Tibial nerve (tissue), 4 donors: ENCODE results near the gene SPOCK3. TPM values are rescaled to one million over a fixed set of nuclear protein-coding genes. Genes with fewer than 3 reads are reported as not detected.
"Not testable (repeated sequence)": the region's sequence is repeated elsewhere in the genome, so short reads cannot be mapped to it uniquely, and the experiment has no call there.

Experiments used
- DNase-seq, 2 donors: peaks; one replicate each; pipeline ENCODE4 v3.0.0-alpha.2; 2019; ENCODE audit warnings: low spot score in 2 of 2
- H3K27ac ChIP-seq, 4 donors: fragments of 200-600 bp; sonication (generic) in 3 of 4; one replicate each; pipeline ENCODE4 v1.5.1; 2017 to 2019; ENCODE audit warnings: mild to moderate bottlenecking in 1 of 4
- H3K27me3 ChIP-seq, 2 donors: fragments of 200-600 bp; sonication (generic) in 1 of 2; one replicate each; pipeline versions ENCODE4 v1.5.1 to v1.6.0; 2017 to 2019
- H3K36me3 ChIP-seq, 3 donors: fragments of 200-600 bp; sonication (generic); one replicate each; pipeline ENCODE4 v1.5.1; 2018 to 2019
- H3K4me1 ChIP-seq, 4 donors: fragments of 200-600 bp; sonication (generic) in 3 of 4; one replicate each; pipeline ENCODE4 v1.5.1; 2017 to 2019
- H3K4me3 ChIP-seq, 4 donors: fragments of 200-600 bp; sonication (generic) in 3 of 4; one replicate each; pipeline ENCODE4 v1.5.1; 2017 to 2019; ENCODE audit warnings: mild to moderate bottlenecking in 1 of 4, moderate library complexity in 1 of 4
- H3K9me3 ChIP-seq, 4 donors: fragments of 200-600 bp; sonication (generic) in 3 of 4; one replicate each; pipeline ENCODE4 v1.5.1; 2017 to 2019
- CTCF ChIP-seq, 5 experiments: fragments of 200-600 bp in 3 of 5; fragments of 450-650 bp in 2 of 5; sonication (generic) in 3 of 5; IDR thresholded peaks; one replicate each; pipeline ENCODE4 v1.5.1; 2016 to 2019; ENCODE audit warnings: antibody characterized with exemption in 5 of 5, mild to moderate bottlenecking in 3 of 5, moderate library complexity in 2 of 5
- EP300 ChIP-seq, 2 donors: sonication (generic); formaldehyde crosslinking; IDR thresholded peaks; one replicate each; pipeline ENCODE4 v1.6.1; 2017; ENCODE audit warnings: antibody characterized with exemption in 2 of 2, mild to moderate bottlenecking in 1 of 2
- POLR2A ChIP-seq, 2 donors: fragments of 450-650 bp; IDR thresholded peaks; one replicate each; pipeline ENCODE4 v1.6.1; 2017; ENCODE audit warnings: antibody characterized with exemption in 2 of 2, mild to moderate bottlenecking in 2 of 2, moderate library complexity in 2 of 2
- WGBS, 2 donors: methylation state at CpG; one replicate each; pipeline ENCODE4 v1.1.5; 2018; 5-methylcytosine and 5-hydroxymethylcytosine counted together
- total RNA-seq, 4 donors: library from RNA; depleted of rRNA; stranded (reverse); fragments of >200 nt; gene quantifications; one replicate each; pipeline ENCODE4 v1.1.0, GENCODE V29; 2016

SPOCK3 gene
- total RNA-seq, 4 donors from 2014 or later: 1.5 TPM; not detected in 3

- Histone ChIP-seq H3K4me1 (no peaks in the 10 kb centered on the region), H3K27me3 (no peaks in the 10 kb centered on the region), H3K9me3 (no peaks in the 10 kb centered on the region), H3K4me3 (no peak overlapping the region), H3K27ac (no peak overlapping the region), H3K36me3 (no peaks in the 10 kb centered on the region)
- no peak for TF ChIP-seq EP300 (IDR thresholded peaks at IDR 0.05)
- no peak for DNase-seq
- WGBS, 2 donors: 72 to 81% methylated on average over 1 of the region's 1 CpG
Measured at GRCh38 chr4:166862032-166862431, 372.3 kb downstream of the SPOCK3 start.

GRCh38 chr4:166850398-166850797 lies 383.9 kb downstream of the SPOCK3 start:
- not testable (repeated sequence) for DNase-seq, H3K4me3 ChIP-seq, H3K9me3 ChIP-seq, H3K27ac ChIP-seq, H3K4me1 ChIP-seq, H3K27me3 ChIP-seq, H3K36me3 ChIP-seq
- 94 to 95% methylated on average over 19 to 23 of the region's 23 CpGs for WGBS, 2 donors

GRCh38 chr4:166846939-166847338 lies 387.4 kb downstream of the SPOCK3 start:
- H3K9me3 ChIP-seq: peaks cover 0 to 13% (median 0%) of the 10 kb centered on the region in 4 donors
- no peak overlapping the region for H3K4me3 ChIP-seq
- no peaks in the 10 kb centered on the region for H3K27me3 ChIP-seq
- no peak for TF ChIP-seq POLR2A (IDR thresholded peaks at IDR 0.05)
- no peaks in the 10 kb centered on the region for H3K36me3 ChIP-seq
- no peak for DNase-seq
- no peak overlapping the region for H3K27ac ChIP-seq
- H3K4me1 ChIP-seq: no peaks in the 10 kb centered on the region

- DNase-seq: no peak
- WGBS, 2 donors: 97 to 100% methylated on average over 10 to 24 of the region's 24 CpGs
- Histone ChIP-seq H3K9me3 (peaks cover 0 to 23% (median 0%) of the 10 kb centered on the region in 4 donors), H3K27me3 (no peaks in the 10 kb centered on the region), H3K36me3 (no peaks in the 10 kb centered on the region), H3K4me1 (no peaks in the 10 kb centered on the region), H3K27ac (no peak overlapping the region), H3K4me3 (no peak overlapping the region)
- TF ChIP-seq POLR2A (IDR thresholded peaks at IDR 0.05) (no peak), CTCF (IDR thresholded peaks at IDR 0.05) (no peak), EP300 (IDR thresholded peaks at IDR 0.05) (no peak)
Measured at GRCh38 chr4:166842795-166843261, 391.5 kb downstream of the SPOCK3 start.

- H3K4me1 ChIP-seq: no peaks in the 10 kb centered on the region
- H3K4me3 ChIP-seq: no peak overlapping the region
- no peak for TF ChIP-seq POLR2A (IDR thresholded peaks at IDR 0.05)
- no peak for TF ChIP-seq CTCF (IDR thresholded peaks at IDR 0.05)
- TF ChIP-seq EP300 (IDR thresholded peaks at IDR 0.05): no peak
- DNase-seq: no peak
- WGBS, 2 donors: 80 to 82% methylated on average over 4 of the region's 4 CpGs
- no peak overlapping the region for H3K27ac ChIP-seq
- H3K36me3 ChIP-seq: no peaks in the 10 kb centered on the region
- H3K27me3 ChIP-seq: no peaks in the 10 kb centered on the region
- peaks cover 0 to 29% (median 0%) of the 10 kb centered on the region in 4 donors for H3K9me3 ChIP-seq
Measured at GRCh38 chr4:166839615-166840251, 394.6 kb downstream of the SPOCK3 start.

GRCh38 chr4:166838975-166839614 lies 395.2 kb downstream of the SPOCK3 start:
- Histone ChIP-seq H3K9me3 (peaks cover 0 to 29% (median 0%) of the 10 kb centered on the region in 4 donors), H3K4me1 (no peaks in the 10 kb centered on the region), H3K4me3 (no peak overlapping the region), H3K27me3 (no peaks in the 10 kb centered on the region), H3K36me3 (no peaks in the 10 kb centered on the region), H3K27ac (no peak overlapping the region)
- TF ChIP-seq EP300 (IDR thresholded peaks at IDR 0.05): no peak
- TF ChIP-seq CTCF (IDR thresholded peaks at IDR 0.05): no peak
- TF ChIP-seq POLR2A (IDR thresholded peaks at IDR 0.05): no peak
- WGBS, 2 donors: 84 to 96% methylated on average over 1 of the region's 1 CpG
- DNase-seq: no peak
